HG03521 (cell line): ENCODE data around the gene XAB2.
"Not testable (repeated sequence)": the region's sequence is repeated elsewhere in the genome, so short reads cannot be mapped to it uniquely, and the experiment has no call there.

ENCODE experiments used
- ATAC-seq: cut with Tn5 transposase; IDR thresholded peaks from one replicate; pipeline ENCODE4 v1.9.1; 2021; ENCODE audit warnings: mild to moderate bottlenecking, moderate library complexity; ENCODE audit not compliant: unreplicated experiment

The XAB2 gene

DNA sequence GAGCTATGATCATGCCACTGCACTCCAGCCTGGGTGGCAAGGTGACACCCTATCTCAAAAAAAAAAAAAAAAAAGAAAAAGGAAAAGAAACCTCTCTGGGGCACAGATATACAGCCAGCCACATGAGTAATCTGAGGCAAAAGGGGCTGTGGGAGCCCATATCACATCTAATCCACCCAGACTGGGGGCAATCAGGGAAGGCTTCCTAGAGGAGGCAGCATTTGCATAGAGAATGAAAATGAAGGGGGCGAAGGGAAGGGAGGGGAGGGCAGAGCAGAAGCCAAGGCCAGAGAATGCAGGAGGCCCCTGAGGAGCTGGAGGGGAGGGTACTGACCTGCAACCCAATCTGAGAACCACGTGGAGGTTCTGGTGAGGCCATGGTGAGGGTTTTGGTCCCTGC is 20.8 kb upstream of the XAB2 start:
- ATAC-seq = no peak

DNA sequence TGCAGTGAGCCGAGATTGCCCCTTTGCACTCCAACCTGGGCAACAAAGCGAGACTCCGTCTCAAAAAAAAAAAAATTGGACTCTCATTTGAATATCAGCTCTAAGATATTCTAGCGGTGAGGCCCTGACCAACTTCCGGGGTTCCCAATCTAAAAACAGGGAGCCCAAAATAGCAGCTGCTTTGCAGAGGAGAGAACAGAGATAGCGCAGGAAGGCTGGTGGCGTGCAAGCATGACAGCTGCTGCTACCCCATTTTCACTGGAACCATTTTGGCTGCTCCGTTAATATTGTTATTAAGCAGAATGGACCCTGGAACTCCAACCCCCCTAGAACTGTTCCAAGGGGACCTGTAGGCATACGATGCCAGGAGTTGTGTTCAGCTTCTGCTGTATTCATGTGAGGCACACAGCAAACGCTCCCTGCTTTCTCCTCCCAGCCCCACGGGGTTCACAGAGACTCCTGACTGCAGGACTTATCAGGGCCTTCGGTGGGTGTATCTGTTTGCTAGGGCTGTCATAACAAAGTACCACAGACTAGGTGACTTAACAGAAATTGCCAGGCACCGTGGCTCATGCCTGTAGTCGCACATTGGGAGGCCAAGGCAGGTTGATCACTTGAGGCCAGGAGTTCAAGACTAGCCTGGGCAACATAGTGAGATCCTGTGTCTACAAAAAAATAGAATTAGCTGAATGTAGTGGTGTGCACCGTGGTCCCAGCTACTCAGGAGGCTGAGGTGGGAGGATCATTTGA is 19.1 kb upstream of the XAB2 start:
- no peak for ATAC-seq

- no peak for ATAC-seq
Measured at GRCh38 chr19:7647156-7647555, 17.8 kb upstream of the XAB2 start.

DNA sequence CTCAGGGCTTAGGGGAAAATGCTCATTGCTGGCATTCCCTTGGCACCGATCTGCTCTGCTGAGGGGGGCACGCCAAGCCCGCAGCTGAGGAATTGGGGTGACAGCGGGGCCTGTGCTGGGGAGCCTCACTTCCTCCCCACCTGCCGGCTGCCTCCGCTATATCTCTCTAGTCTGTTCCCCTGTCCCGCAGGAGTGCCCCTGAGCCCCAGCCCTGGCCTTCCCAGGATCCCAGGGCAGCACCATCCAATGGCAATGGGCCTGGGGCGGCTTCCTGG is 17.0 kb upstream of the XAB2 start:
- no peak for ATAC-seq

- ATAC-seq = no peak
Measured at GRCh38 chr19:7645656-7646425, 16.5 kb upstream of the XAB2 start.

- ATAC-seq = no peak
Measured at GRCh38 chr19:7645163-7645562, 15.8 kb upstream of the XAB2 start.

DNA sequence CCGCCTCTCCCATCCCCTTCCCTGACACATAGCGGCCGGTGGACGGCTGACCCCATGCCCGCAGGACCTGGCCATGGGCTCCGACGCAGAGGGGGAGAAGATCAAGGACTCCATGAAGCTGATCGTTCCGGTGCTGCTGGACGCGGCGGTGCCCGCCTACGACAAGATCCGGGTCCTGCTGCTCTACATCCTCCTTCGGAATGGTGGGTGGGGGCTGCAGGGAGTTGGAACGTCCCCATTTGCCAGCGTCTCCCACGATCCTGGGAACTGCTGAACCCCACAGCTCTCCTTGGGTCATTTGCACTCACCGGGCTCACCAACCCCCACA is 15.2 kb upstream of the XAB2 start:
- no peak for ATAC-seq

- not testable (repeated sequence) for ATAC-seq
Measured at GRCh38 chr19:7643629-7644549, 14.5 kb upstream of the XAB2 start.

DNA sequence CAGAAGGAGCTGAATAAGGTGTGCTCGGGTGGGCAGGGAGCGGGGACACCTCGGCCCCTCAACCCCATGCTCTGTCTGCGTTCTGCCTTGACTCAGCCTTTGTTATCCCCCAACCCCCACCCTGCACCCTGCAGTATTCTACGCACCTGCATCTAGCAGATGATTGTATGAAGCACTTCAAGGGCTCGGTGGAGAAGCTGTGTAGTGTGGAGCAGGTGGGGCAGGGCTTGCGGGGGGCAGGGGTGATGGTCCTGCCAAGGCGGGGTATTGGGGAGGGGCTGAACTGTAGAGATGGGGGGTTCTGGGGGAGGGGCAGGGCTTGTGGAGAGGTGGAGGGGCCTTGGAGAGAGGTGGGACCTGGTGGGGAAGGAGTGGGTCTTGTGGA is 13.7 kb upstream of the XAB2 start:
- no peak for ATAC-seq

DNA sequence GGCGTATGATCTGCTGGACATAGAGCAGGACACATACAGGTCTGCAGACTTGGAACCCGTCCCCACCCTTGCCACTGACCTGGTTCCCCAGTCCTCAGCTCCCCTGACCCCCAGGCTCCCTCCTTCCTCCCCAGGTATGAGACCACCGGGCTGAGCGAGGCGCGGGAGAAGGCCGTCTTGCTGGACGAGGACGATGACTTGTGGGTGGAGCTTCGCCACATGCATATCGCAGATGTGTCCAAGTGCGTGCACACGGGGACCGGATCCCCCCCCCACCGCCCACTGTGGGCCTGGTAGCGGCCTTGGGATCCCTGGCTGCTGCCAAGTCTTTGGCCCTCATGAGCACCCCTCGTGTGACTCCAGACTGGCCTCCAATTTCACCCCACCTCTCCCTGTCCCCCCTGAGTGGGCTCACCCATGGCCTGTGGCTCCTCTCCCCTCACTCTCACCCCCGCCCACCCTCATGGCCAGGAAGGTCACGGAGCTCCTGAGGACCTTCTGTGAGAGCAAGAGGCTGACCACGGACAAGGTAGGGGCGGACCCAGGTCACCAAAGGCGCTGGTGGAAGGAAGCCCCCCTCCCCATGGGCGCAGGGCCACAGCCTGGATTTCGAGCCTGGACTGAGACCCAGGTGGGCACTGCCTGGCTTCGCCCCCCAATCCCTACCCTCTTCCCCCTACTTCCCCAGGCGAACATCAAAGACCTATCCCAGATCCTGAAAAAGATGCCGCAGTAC is 13.1 kb upstream of the XAB2 start:
- ATAC-seq = no peak

GRCh38 chr19:7641290-7642276 is 12.2 kb upstream of the XAB2 start:
- no peak for ATAC-seq

GRCh38 chr19:7640803-7641202 is 11.5 kb upstream of the XAB2 start:
- no peak for ATAC-seq

DNA sequence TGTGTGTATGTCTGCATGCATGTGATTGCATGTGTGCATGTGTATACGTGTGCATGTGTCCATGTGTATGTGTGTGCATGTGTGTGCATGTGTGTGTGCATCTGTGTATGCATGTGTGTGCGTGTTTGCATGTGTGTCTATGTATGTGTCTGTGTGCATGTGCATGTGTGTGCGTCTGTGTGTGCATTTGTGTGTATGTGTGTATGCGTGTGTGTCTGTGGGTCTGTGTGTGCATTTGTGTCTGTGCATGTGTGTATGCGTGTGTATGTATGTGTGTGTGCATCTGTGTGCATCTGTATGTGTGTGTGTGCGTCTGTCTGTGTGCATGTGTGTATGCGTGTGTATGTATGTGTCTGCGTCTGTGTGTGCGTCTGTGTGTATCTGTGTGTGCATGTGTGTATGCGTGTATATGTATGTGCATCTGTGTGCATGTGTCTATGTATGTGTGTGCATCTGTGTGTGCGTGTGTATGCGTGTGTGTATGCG is 10.6 kb upstream of the XAB2 start:
- no peak for ATAC-seq

DNA sequence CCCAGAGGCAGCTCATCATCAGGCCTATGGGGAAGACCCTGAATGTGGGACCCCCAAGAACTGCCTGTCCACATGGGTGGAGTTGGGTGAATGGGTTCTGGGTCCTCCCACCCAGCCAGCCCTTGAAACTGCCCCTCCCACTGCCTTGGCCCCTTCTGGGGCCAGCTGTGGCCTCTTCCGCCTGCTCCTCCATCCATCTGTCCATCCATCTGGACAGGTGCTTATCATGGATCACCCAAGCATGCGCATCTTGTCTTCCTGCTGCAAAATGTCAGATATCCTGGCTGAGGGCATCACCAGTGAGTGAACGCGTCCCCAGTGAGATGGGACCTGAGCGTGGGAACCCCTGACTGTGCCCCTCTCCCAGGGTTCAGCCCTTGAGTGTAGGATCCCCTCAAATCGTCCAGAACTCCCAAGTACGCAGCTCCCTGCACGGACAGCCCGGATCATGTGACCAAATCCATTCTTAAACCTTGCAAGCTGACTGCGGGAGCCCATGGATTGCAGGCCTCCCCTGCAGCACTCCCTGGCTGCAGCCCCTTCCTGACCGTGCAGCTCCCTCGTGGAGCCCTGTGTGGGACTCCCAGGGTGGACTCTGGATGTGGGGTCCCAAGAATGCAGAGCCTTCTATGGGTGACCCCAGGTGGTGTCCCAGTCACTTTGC is 9.6 kb upstream of the XAB2 start:
- ATAC-seq = no peak

- peak; percentile 8 for ATAC-seq
Measured at GRCh38 chr19:7637374-7638256, 8.3 kb upstream of the XAB2 start.

- ATAC-seq = peak; percentile 74
Measured at GRCh38 chr19:7636691-7637373, 7.5 kb upstream of the XAB2 start, which contains the start of gene STXBP2. Gene STXBP2, plus strand, starts transcription at chr19:7637110. Its CDS starts 40 bp downstream, at chr19:7637150.

DNA sequence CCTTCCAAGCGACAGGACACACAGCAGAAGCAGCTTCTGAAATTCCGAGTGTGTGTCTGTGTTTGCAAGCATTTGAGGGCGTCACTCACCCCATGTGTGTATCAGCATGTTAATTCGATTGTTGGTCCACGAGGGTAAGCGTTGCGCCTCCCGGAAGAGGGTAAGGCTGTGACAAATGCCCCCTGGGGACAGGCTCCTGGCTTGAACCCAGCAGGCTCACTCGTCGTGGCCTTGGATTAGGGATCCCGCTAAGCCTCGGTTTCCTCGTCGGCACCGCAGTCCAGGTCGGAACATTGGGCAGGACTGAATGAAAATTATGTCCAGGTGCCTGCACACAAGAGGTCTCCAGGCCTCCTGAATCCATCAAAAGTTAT is 7.0 kb upstream of the XAB2 start:
- ATAC-seq = no peak

- no peak for ATAC-seq
Measured at GRCh38 chr19:7635670-7636069, 6.3 kb upstream of the XAB2 start.
